C4-2B (cell line): ENCODE data around the gene GBGT1.
"Not testable (repeated sequence)": the region's sequence is repeated elsewhere in the genome, so short reads cannot be mapped to it uniquely, and the experiment has no call there.

ENCODE experiments used
- H3K27ac ChIP-seq: fragments of 450-650 bp; 2 replicates; pipeline ENCODE4 v1.5.1; 2017
- CTCF ChIP-seq: fragments of 450-650 bp; conservative IDR thresholded peaks from 2 replicates; pipeline ENCODE4 v1.5.1; 2017; ENCODE audit warnings: mild to moderate bottlenecking
- ZFX ChIP-seq: fragments of 450-650 bp; IDR thresholded peaks from 2 replicates; pipeline ENCODE4 v1.6.1; 2017

The GBGT1 gene

GRCh38 chr9:133180953-133181352 is 17.2 kb upstream of the GBGT1 start:
- H3K27ac ChIP-seq, result no peak overlapping the region
- TF ChIP-seq CTCF (no peak), ZFX (no peak)

GRCh38 chr9:133173056-133173455 is 9.3 kb upstream of the GBGT1 start:
- TF ChIP-seq CTCF, result no peak
- TF ChIP-seq ZFX, result no peak
- no peak overlapping the region for H3K27ac ChIP-seq

GRCh38 chr9:133171161-133171961 is 7.6 kb upstream of the GBGT1 start:
- TF ChIP-seq CTCF (no peak), ZFX (no peak)
- H3K27ac ChIP-seq, result no peak overlapping the region

- H3K27ac ChIP-seq, result no peak overlapping the region
Observed at GRCh38 chr9:133170716-133171115, 7.0 kb upstream of the GBGT1 start.

GRCh38 chr9:133169687-133170086 is 6.0 kb upstream of the GBGT1 start:
- H3K27ac ChIP-seq, result not testable (repeated sequence)

More at GRCh38 chr9:133170716-133171115, 7.0 kb upstream of the GBGT1 start:
- TF ChIP-seq CTCF (no peak), ZFX (no peak)

GRCh38 chr9:133169102-133169501 is 5.4 kb upstream of the GBGT1 start:
- no peak overlapping the region for H3K27ac ChIP-seq

GRCh38 chr9:133168432-133168831 is 4.7 kb upstream of the GBGT1 start:
- TF ChIP-seq ZFX (no peak), CTCF (no peak)
- no peak overlapping the region for H3K27ac ChIP-seq

More at GRCh38 chr9:133169102-133169501, 5.4 kb upstream of the GBGT1 start:
- TF ChIP-seq ZFX (no peak), CTCF (no peak)

GRCh38 chr9:133167769-133168168 is 4.1 kb upstream of the GBGT1 start:
- no peak overlapping the region for H3K27ac ChIP-seq
- TF ChIP-seq ZFX (no peak), CTCF (no peak)
